Adrenal gland (tissue), 5 donors: ENCODE data around the gene MAST4.

Source experiments
- CTCF ChIP-seq, 6 experiments: fragments of 450-650 bp in 4 of 6; fragments of 200-600 bp in 2 of 6; sonication (generic) in 1 of 6; IDR thresholded peaks; 1 replicate in 5 of 6; 2 replicates in 1 of 6; pipeline versions ENCODE4 v1.5.1 to v1.8.0; 2016 to 2021; ENCODE audit warnings: antibody characterized with exemption in 6 of 6, mild to moderate bottlenecking in 2 of 6, moderate library complexity in 1 of 6
- POLR2A ChIP-seq, 2 donors: fragments of 450-650 bp; IDR thresholded peaks; one replicate each; pipeline ENCODE4 v1.6.1; 2017; ENCODE audit warnings: antibody characterized with exemption in 2 of 2, mild to moderate bottlenecking in 2 of 2, moderate library complexity in 1 of 2
- donor health status: DM: no; HTN: no; CAD: no.

GRCh38 chr5:66987949-66988838 lies 392.0 kb downstream of the MAST4 start:
- TF ChIP-seq CTCF (IDR thresholded peaks at IDR 0.05), result peak; percentile 71 to 88 (median 82)
- no peak for TF ChIP-seq POLR2A (IDR thresholded peaks at IDR 0.05)
